Cardiac muscle cell (in vitro differentiated cells and primary cell): Measurements from ENCODE around the gene SLC25A22. TPM values are rescaled to one million over a fixed set of nuclear protein-coding genes. Genes with fewer than 3 reads are reported as not detected.

ENCODE experiments used
- DNase-seq, 2 donors: peaks; one replicate each; pipeline versions ENCODE4 v3.0.0 to v3.0.0-alpha.2; 2010 to 2017; ENCODE audit warnings: low read depth in 1 of 2, low spot score in 1 of 2
- H3K27ac ChIP-seq: fragments of 200-600 bp; sonication (generic); 2 replicates; pipeline ENCODE4 v1.5.1; 2016
- H3K27me3 ChIP-seq: fragments of 200-600 bp; sonication (generic); 2 replicates; pipeline ENCODE4 v1.6.0; 2016; ENCODE audit warnings: control low read depth
- H3K36me3 ChIP-seq: fragments of 200-600 bp; sonication (generic); 2 replicates; pipeline ENCODE4 v1.5.1; 2016; ENCODE audit warnings: control low read depth
- H3K4me1 ChIP-seq: fragments of 200-600 bp; sonication (generic); 2 replicates; pipeline ENCODE4 v1.8.1; 2017; ENCODE audit warnings: low read depth, mild to moderate bottlenecking, mixed run types
- H3K4me3 ChIP-seq: fragments of 200-600 bp; sonication (generic); 2 replicates; pipeline ENCODE4 v1.5.1; 2016; ENCODE audit warnings: mild to moderate bottlenecking
- H3K9me3 ChIP-seq: fragments of 200-600 bp; sonication (generic); 2 replicates; pipeline ENCODE4 v1.5.1; 2017; ENCODE audit warnings: low read depth, mild to moderate bottlenecking, control low read depth
- CTCF ChIP-seq: IDR thresholded peaks from 2 replicates; pipeline ENCODE4 v1.5.1; 2012; ENCODE audit warnings: low read depth, mild to moderate bottlenecking, low read length
- polyA plus RNA-seq: library from polyadenylated mRNA; unstranded; fragments of >200 nt; fragmentation: Nextera tagmentation; extraction: Ambion mirVana; gene quantifications from 2 replicates; pipeline ENCODE4 v1.2.1, GENCODE V29; 2016
- total RNA-seq: library from RNA; depleted of rRNA; stranded (reverse); fragments of >200 nt; gene quantifications from 2 replicates; pipeline ENCODE4 v1.2.3, GENCODE V29; 2016

SLC25A22 gene
- total and polyA plus RNA-seq, 2 experiments from 2014 or later = 17.6 to 21.2 TPM

GRCh38 chr11:803467-803742 lies 5.3 kb upstream of the SLC25A22 start:
- Histone ChIP-seq H3K9me3 (no peaks in the 10 kb centered on the region), H3K4me3 (no peak overlapping the region), H3K36me3 (no peaks in the 10 kb centered on the region), H3K27me3 (no peaks in the 10 kb centered on the region), H3K4me1 (peaks cover 8% of the 10 kb centered on the region), H3K27ac (no peak overlapping the region)
- TF ChIP-seq CTCF = no peak
- DNase-seq = no peak

GRCh38 chr11:802693-803466 lies 4.8 kb upstream of the SLC25A22 start:
- no peak for TF ChIP-seq CTCF
- peaks cover 4% of the 10 kb centered on the region for H3K4me1 ChIP-seq
- H3K36me3 ChIP-seq = no peaks in the 10 kb centered on the region
- DNase-seq = no peak
- no peak overlapping the region for H3K4me3 ChIP-seq
- no peak overlapping the region for H3K27ac ChIP-seq
- H3K27me3 ChIP-seq = no peaks in the 10 kb centered on the region
- H3K9me3 ChIP-seq = no peaks in the 10 kb centered on the region

GRCh38 chr11:802018-802617 lies 4.0 kb upstream of the SLC25A22 start:
- no peak overlapping the region for H3K27ac ChIP-seq
- no peak for TF ChIP-seq CTCF
- no peak for DNase-seq
- no peak overlapping the region for H3K4me3 ChIP-seq
- H3K9me3 ChIP-seq = no peaks in the 10 kb centered on the region
- H3K4me1 ChIP-seq = peaks cover 4% of the 10 kb centered on the region
- no peaks in the 10 kb centered on the region for H3K36me3 ChIP-seq
- no peaks in the 10 kb centered on the region for H3K27me3 ChIP-seq

- H3K4me3 ChIP-seq = no peak overlapping the region
These were observed 3.2 kb upstream of the SLC25A22 start for GRCh38 chr11:801097-801780.

GRCh38 chr11:800473-800872 lies 2.4 kb upstream of the SLC25A22 start:
- no peak for TF ChIP-seq CTCF
- Histone ChIP-seq H3K9me3 (no peaks in the 10 kb centered on the region), H3K36me3 (no peaks in the 10 kb centered on the region), H3K27me3 (no peaks in the 10 kb centered on the region), H3K27ac (no peak overlapping the region), H3K4me3 (no peak overlapping the region), H3K4me1 (peaks cover 19% of the 10 kb centered on the region)
- DNase-seq = no peak

More at GRCh38 chr11:801097-801780, 3.2 kb upstream of the SLC25A22 start:
- peaks cover 13% of the 10 kb centered on the region for H3K4me1 ChIP-seq
- H3K27ac ChIP-seq = no peak overlapping the region
- H3K9me3 ChIP-seq = no peaks in the 10 kb centered on the region
- no peaks in the 10 kb centered on the region for H3K27me3 ChIP-seq
- TF ChIP-seq CTCF = no peak
- no peaks in the 10 kb centered on the region for H3K36me3 ChIP-seq
- DNase-seq = no peak
